BLaER1 treated with 17β-estradiol and CSF1 and Interleukin-3, amounts not matched to agents 10 nM and 100 nM (cell line): ENCODE measurements around the gene NHSL1.

Source experiments
- H3K27ac ChIP-seq, 11 experiments: shearing (Covaris generic); formaldehyde crosslinking; 2 replicates each; pipeline ENCODE4 v1.8.1; 2022
- H3K27me3 ChIP-seq, 11 experiments: shearing (Covaris generic); formaldehyde crosslinking; 2 replicates each; pipeline ENCODE4 v1.8.1; 2022
- H3K36me3 ChIP-seq, 11 experiments: shearing (Covaris generic); formaldehyde crosslinking; 2 replicates each; pipeline ENCODE4 v1.8.1; 2022
- H3K4me1 ChIP-seq, 10 experiments: shearing (Covaris generic); formaldehyde crosslinking; 2 replicates each; pipeline ENCODE4 v1.8.1; 2022
- H3K4me2 ChIP-seq, 11 experiments: shearing (Covaris generic); formaldehyde crosslinking; 2 replicates each; pipeline ENCODE4 v1.8.1; 2022
- H3K4me3 ChIP-seq, 10 experiments: shearing (Covaris generic); formaldehyde crosslinking; 2 replicates each; pipeline ENCODE4 v1.8.1; 2022
- H3K9ac ChIP-seq, 11 experiments: shearing (Covaris generic); formaldehyde crosslinking; 2 replicates each; pipeline ENCODE4 v1.8.1; 2022
- H3K9me3 ChIP-seq, 11 experiments: shearing (Covaris generic); formaldehyde crosslinking; replicated peaks in 1 of 11; 2 replicates each; pipeline ENCODE4 v1.8.1; 2022
- H4K20me1 ChIP-seq, 11 experiments: shearing (Covaris generic); formaldehyde crosslinking; 2 replicates each; pipeline ENCODE4 v1.8.1; 2022
- Cebpa-rat ChIP-seq, 11 experiments: shearing (Covaris generic); IDR thresholded peaks; 2 replicates each; pipeline ENCODE4 v1.8.1; 2022

The NHSL1 gene

DNA sequence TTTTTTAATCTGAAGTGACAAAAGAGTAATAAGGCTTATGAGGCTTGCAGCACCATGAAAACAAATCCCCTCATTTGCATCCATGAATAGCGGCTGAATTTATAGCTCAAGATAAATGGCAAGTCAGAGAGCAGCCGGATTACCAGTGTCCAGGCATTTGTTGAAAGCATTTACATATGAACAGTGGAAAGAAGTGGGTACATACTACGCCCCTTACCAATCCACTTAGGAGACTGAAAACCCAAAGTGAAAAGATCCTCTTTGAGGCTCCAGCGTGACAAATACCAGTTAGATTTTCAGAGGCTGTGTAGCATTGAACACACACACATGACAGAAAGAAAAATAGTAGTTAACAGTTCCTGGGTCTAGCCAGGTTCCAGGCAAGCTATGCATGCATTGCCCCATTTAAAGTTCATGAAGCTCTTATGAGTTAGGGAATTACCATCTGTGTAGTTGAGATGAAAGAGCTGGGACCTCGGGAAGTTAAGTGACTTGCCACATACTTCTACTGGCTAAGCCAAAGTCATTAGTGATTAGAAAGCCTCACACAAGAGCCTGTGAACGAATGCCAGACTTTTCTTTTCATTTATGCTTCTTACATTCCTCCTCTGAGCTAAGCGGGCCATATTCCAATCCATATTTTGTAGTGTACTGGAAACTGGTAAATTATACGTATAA, 28.3 kb upstream of the NHSL1 start:
- Histone ChIP-seq H3K4me3 (no peak overlapping the region), H3K27me3 (no peaks in the 10 kb centered on the region), H3K27ac (no peak overlapping the region), H4K20me1 (no peaks in the 10 kb centered on the region), H3K9ac (no peak overlapping the region), H3K9me3 (no peaks in the 10 kb centered on the region), H3K36me3 (no peaks in the 10 kb centered on the region), H3K4me2 (no peak overlapping the region), H3K4me1 (peaks cover 1 to 7% (median 2%) of the 10 kb centered on the region in 10 experiments; a peak in 19 of 20 replicates)
- TF ChIP-seq Cebpa-rat (IDR thresholded peaks at IDR 0.05): no peak

DNA sequence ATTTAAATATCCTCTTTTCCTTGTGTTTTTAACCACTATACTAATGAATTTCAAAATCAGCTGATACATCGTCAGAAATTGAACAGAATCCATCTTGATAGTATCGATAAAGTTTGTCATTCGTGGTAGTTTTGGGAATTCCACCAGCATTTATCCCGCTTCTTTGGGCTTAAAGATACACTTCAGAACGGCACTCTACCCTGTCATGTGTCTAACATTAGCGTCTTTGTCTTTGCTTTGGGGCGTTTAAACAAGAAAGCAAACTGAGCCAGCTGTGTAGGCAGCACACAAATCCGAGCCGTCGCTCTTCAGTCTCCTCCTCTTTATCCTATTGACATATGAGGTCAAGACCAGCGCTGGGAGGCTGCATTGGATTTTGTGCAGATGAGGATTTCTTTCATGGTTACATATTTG, 27.5 kb upstream of the NHSL1 start:
- H3K27ac ChIP-seq: no peak overlapping the region
- no peak overlapping the region for H3K9ac ChIP-seq

DNA sequence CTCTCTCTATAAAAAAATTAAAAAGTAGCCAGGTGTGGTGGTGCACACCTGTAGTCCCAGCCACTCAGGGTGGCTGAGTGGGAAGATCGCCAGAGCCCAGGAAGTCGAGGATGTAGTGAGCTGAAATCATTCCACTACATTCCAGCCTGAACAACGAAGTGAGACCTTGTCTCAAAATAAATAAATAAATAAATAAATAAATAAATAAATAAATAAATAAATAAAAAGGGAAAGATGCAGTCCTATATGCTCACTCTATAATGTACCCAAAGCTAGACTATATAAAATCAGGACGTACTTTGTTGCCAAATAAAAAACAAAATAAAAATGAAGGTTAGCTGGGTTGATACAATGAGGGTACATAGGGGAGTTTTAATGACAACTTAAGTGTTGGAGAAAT, 26.1 kb upstream of the NHSL1 start:
- Histone ChIP-seq H3K4me2 (no peak overlapping the region), H4K20me1 (no peaks in the 10 kb centered on the region), H3K4me1 (peaks cover 18 to 26% (median 19%) of the 10 kb centered on the region in 10 experiments), H3K4me3 (no peak overlapping the region), H3K27me3 (no peaks in the 10 kb centered on the region), H3K27ac (no peak overlapping the region), H3K9me3 (no peaks in the 10 kb centered on the region), H3K36me3 (no peaks in the 10 kb centered on the region), H3K9ac (no peak overlapping the region)
- no peak for TF ChIP-seq Cebpa-rat (IDR thresholded peaks at IDR 0.05)

More for the DNA sequence above, 27.5 kb upstream of the NHSL1 start:
- Histone ChIP-seq H3K4me1 (peaks cover 8 to 15% (median 9%) of the 10 kb centered on the region in 10 experiments), H3K4me3 (no peak overlapping the region), H3K27me3 (no peaks in the 10 kb centered on the region), H4K20me1 (no peaks in the 10 kb centered on the region), H3K4me2 (no peak overlapping the region), H3K36me3 (no peaks in the 10 kb centered on the region), H3K9me3 (no peaks in the 10 kb centered on the region)
- TF ChIP-seq Cebpa-rat (IDR thresholded peaks at IDR 0.05): no peak

DNA sequence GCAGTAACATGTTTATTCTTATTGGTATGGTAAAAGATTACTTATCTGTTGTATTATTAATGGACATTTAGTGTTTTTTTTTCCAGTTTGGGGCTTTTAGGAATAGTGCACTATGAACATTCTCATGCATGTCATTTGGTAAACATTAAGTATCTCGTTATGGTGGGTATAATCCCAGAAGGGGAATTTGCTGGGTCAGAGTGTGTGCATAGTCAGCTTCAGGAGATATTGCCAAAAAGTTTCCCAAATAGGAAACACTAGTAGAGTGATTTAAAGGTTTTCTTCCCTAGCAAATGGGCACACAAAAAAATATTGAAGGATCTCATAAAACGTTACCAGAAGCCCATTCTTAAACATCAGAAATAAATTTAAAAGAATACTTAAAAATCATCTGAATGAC, 25.2 kb upstream of the NHSL1 start:
- Histone ChIP-seq H3K4me3 (no peak overlapping the region), H3K4me1 (peaks cover 18 to 26% (median 19%) of the 10 kb centered on the region in 10 experiments), H3K9ac (no peak overlapping the region), H3K27ac (no peak overlapping the region), H3K9me3 (no peaks in the 10 kb centered on the region), H4K20me1 (no peaks in the 10 kb centered on the region), H3K4me2 (no peak overlapping the region), H3K27me3 (no peaks in the 10 kb centered on the region), H3K36me3 (no peaks in the 10 kb centered on the region)
- TF ChIP-seq Cebpa-rat (IDR thresholded peaks at IDR 0.05): no peak

DNA sequence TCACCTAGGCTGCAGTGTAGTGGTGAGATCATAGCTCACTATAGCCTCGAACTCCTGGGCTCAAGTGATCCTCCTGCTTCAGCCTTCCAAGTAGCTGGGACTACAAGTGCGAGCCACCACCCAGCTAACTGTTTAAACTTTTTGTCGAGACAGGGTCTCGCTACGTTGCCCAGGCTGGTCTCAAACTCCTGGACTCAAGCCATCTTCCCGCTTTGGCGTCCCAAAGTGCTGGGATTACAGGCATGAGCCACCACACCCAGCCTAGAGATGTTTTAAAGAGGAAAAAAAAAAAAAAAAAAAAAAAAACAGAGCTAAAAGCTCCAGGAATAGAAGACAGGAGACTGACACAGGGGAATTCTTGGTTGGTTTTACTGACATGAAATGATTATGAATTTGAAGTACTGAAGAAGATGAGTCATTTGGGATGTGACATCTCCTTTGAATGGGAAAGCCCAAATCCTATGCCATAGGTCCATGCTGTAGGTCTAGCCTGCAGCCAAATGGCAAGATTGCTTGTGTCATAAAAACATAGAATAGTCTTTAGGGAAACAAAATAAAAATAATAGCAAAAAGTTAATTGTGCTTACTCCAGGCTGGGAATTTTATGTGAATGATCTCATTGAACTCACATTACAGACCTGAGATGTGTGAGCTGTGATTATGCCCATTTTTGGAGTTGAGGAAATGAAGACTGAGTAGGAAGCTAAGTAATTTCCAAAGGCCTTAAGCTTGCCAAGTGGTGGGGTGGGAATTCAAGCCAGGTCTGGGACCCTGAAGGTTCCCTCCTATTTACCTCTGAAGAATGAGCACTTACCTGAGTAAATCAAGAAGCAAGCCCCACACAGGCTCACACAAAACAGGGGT, 24.3 kb upstream of the NHSL1 start:
- Histone ChIP-seq H3K4me1 (peaks cover 18 to 26% (median 19%) of the 10 kb centered on the region in 10 experiments), H3K4me2 (no peak overlapping the region), H3K9me3 (peaks cover 0 to 3% (median 0%) of the 10 kb centered on the region in 11 experiments; a peak in 6 of 22 replicates), H3K27me3 (no peaks in the 10 kb centered on the region), H4K20me1 (no peaks in the 10 kb centered on the region), H3K36me3 (no peaks in the 10 kb centered on the region), H3K27ac (no peak overlapping the region), H3K9ac (no peak overlapping the region), H3K4me3 (no peak overlapping the region)
- no peak for TF ChIP-seq Cebpa-rat (IDR thresholded peaks at IDR 0.05)

DNA sequence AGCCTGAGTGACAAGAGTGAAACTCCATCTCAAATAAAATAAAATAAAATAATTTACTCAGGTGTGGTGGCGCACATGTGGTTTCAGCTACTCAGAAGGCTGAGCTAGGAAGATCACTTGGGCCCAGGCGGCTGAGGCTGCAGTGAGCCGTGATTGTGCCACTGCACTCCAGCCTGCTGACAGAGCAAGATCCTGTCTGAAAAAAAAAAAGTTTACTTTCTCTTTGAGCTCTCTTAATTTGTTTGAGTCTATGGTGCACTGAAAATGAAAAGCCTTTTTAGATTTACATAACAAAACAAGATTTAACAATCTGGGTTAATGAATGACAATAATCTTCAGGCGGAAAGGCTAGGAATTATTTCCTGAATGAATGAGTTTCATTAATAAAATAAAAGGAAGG, 23.3 kb upstream of the NHSL1 start:
- H4K20me1 ChIP-seq: no peaks in the 10 kb centered on the region

DNA sequence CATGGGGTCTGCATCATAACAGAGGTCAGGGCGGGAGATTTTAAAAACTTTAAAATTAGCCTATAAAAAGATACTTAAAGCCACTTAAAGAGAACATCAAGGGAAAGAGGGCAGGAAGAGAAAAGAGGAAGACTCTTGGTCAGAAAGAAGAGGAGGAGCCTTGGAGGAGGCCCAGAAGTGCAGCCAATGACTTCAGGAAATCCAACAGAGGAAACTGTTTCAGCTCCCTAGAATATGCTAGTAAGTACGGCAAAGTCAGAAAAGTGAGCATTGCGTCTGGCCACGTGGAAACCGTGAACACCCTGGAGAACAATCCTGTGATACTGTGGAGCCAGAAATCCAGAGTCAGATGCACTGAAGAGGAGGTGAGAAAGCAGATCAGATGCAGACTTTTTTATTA, 22.5 kb upstream of the NHSL1 start:
- no peaks in the 10 kb centered on the region for H4K20me1 ChIP-seq
- no peak for TF ChIP-seq Cebpa-rat (IDR thresholded peaks at IDR 0.05)
- no peaks in the 10 kb centered on the region for H3K27me3 ChIP-seq
- peak overlapping the region; percentile 39 to 78 (median 67) for H3K4me2 ChIP-seq
- peaks cover 0 to 16% (median 9%) of the 10 kb centered on the region in 11 experiments; a peak in 19 of 22 replicates for H3K9me3 ChIP-seq
- peak overlapping the region in 3 of 10 experiments; percentile 4 to 16 (median 10); a peak in 2 of 20 replicates for H3K4me3 ChIP-seq
- peak overlapping the region in 10 of 11 experiments; percentile 15 to 73 (median 52); a peak in 18 of 22 replicates for H3K27ac ChIP-seq
- H3K36me3 ChIP-seq: peaks cover 0 to 8% (median 0%) of the 10 kb centered on the region in 11 experiments; a peak in 4 of 22 replicates
- peak overlapping the region in 6 of 11 experiments; percentile 25 to 51 (median 30); a peak in 4 of 22 replicates for H3K9ac ChIP-seq
- peaks cover 18 to 26% (median 19%) of the 10 kb centered on the region in 10 experiments for H3K4me1 ChIP-seq

More for the DNA sequence above, 23.3 kb upstream of the NHSL1 start:
- Histone ChIP-seq H3K4me1 (peaks cover 18 to 26% (median 19%) of the 10 kb centered on the region in 10 experiments), H3K36me3 (peaks cover 0 to 6% (median 0%) of the 10 kb centered on the region in 11 experiments; a peak in 4 of 22 replicates), H3K4me3 (no peak overlapping the region), H3K9ac (no peak overlapping the region), H3K27me3 (no peaks in the 10 kb centered on the region), H3K27ac (peak overlapping the region in 5 of 11 experiments; percentile 50 to 73 (median 55); a peak in 6 of 22 replicates), H3K4me2 (peak overlapping the region; percentile 39 to 78 (median 67)), H3K9me3 (peaks cover 0 to 12% (median 7%) of the 10 kb centered on the region in 11 experiments; a peak in 19 of 22 replicates)
- no peak for TF ChIP-seq Cebpa-rat (IDR thresholded peaks at IDR 0.05)

DNA sequence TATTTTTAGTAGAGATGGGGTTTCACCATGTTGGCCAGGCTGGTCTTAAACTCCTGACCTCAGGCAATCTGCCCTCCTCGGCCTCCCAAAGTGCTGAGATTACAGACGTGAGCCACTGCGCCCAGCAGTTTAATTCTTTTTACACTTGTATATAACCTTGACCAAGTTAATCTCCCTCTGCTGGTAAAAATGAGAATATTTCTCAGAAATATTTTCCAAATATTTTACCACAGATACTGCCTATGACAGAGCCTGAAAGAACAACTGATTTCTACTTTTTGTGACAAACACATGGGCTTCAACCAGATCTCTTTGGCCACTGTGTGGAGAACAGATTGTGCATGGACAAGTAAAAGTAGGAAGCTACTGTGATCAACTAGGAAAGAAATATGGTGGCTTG, 21.2 kb upstream of the NHSL1 start:
- no peak overlapping the region for H3K27ac ChIP-seq
- no peak overlapping the region for H3K4me3 ChIP-seq
- peaks cover 18 to 29% (median 25%) of the 10 kb centered on the region in 10 experiments for H3K4me1 ChIP-seq
- TF ChIP-seq Cebpa-rat (IDR thresholded peaks at IDR 0.05): no peak
- no peak overlapping the region for H3K9ac ChIP-seq
- H4K20me1 ChIP-seq: no peaks in the 10 kb centered on the region
- H3K36me3 ChIP-seq: peaks cover 0 to 12% (median 0%) of the 10 kb centered on the region in 11 experiments; a peak in 5 of 22 replicates
- no peaks in the 10 kb centered on the region for H3K27me3 ChIP-seq
- H3K9me3 ChIP-seq: peaks cover 0 to 21% (median 9%) of the 10 kb centered on the region in 11 experiments; a peak in 19 of 22 replicates
- H3K4me2 ChIP-seq: no peak overlapping the region

DNA sequence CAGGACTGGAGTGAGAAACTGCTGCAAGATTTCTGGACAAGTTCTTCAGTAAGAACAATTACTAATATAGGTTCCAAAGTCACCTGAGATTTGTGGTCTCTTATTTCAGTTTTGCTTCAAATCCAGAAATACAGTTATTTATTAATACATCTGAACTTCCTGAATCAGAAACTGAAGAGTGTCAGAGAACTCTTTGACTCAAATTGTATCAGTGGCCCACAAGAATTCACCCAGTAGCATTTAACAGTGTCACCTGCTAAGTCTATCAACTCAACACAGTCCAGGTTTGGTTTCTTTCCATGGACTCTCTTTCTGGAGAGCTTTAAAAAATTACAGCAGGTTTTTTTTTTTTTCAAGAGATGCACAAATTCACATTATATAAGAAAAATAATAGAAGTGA, 18.8 kb upstream of the NHSL1 start:
- TF ChIP-seq Cebpa-rat (IDR thresholded peaks at IDR 0.05): no peak
- peaks cover 19 to 38% (median 32%) of the 10 kb centered on the region in 10 experiments for H3K4me1 ChIP-seq
- H3K4me2 ChIP-seq: no peak overlapping the region
- peaks cover 0 to 21% (median 9%) of the 10 kb centered on the region in 11 experiments; a peak in 19 of 22 replicates for H3K9me3 ChIP-seq
- H4K20me1 ChIP-seq: no peaks in the 10 kb centered on the region
- no peaks in the 10 kb centered on the region for H3K27me3 ChIP-seq
- H3K4me3 ChIP-seq: no peak overlapping the region
- no peak overlapping the region for H3K27ac ChIP-seq
- peaks cover 0 to 12% (median 0%) of the 10 kb centered on the region in 11 experiments; a peak in 5 of 22 replicates for H3K36me3 ChIP-seq
- no peak overlapping the region for H3K9ac ChIP-seq
